K562 (cell line): Measurements from ENCODE around the gene OR10C1. TPM values are rescaled to one million over a fixed set of nuclear protein-coding genes. Genes with fewer than 3 reads are reported as not detected.

Experiments used
- ATAC-seq: fragments of 200-7000 bp; cut with Tn5 transposase; 3 replicates; pipeline ENCODE4 v1.9.1; 2020; ENCODE audit warnings: moderate library complexity
- Bru-seq: library from RNA; stranded (reverse); fragments of 400-500 nt; gene quantifications from one replicate; lab custom pipeline; 2021; lab: Mats Ljungman, UMichigan
- BruChase-seq, 2 experiments: library from RNA; stranded (reverse); fragments of 400-500 nt; gene quantifications; one replicate each; lab custom pipeline; 2021; lab: Mats Ljungman, UMichigan
- BruUV-seq: library from RNA; stranded (reverse); fragments of 400-500 nt; replicated peaks from 2 replicates; lab custom pipeline; 2021; lab: Mats Ljungman, UMichigan
- CTCF ChIA-PET: fragments of 300-600 bp; formaldehyde crosslinking; extraction: SDS; loops from one replicate; lab custom pipeline; 2021; ENCODE audit warnings: low intra/inter-chr PET ratio; lab: Yijun Ruan, JAX
- POLR2A ChIA-PET: fragments of 300-600, 350-650 bp; sonication (Branson Sonifier 250); formaldehyde crosslinking; extraction: SDS; loops from one replicate; lab custom pipeline; 2021; ENCODE audit warnings: antibody characterized with exemption, inconsistent platforms; lab: Yijun Ruan, JAX
- DNase-seq, 4 experiments: peaks; one replicate each; pipeline versions ENCODE4 v3.0.0 to v3.0.0-alpha.2; 2011 to 2018; ENCODE audit warnings: low spot score in 3 of 4, mixed read lengths in 3 of 4; ENCODE audit errors: extremely low read depth in 1 of 4
- FAIRE-seq: peaks from 2 replicates; lab custom pipeline; 2011; peaks lifted over from hg19 to GRCh38; lab: Jason Lieb, UNC
- H2AFZ ChIP-seq: 2 replicates; pipeline ENCODE4 v1.6.0; 2011; ENCODE audit warnings: low read depth, low read length, control low read depth, inconsistent platforms
- H3K27ac ChIP-seq: fragments of 200-600 bp; 3 replicates; pipeline ENCODE4 v1.8.0; 2011; ENCODE audit warnings: low read depth, mild to moderate bottlenecking, control low read depth, inconsistent platforms, low read length, moderate library complexity, mixed read lengths; ENCODE audit errors: extremely low read depth
- H3K27me3 ChIP-seq, 2 experiments: fragments of 300-600 bp in 1 of 2; 2 replicates in 1 of 2; 3 replicates in 1 of 2; pipeline versions ENCODE4 v1.6.0 to v1.8.0; 2011; ENCODE audit warnings: inconsistent platforms in 2 of 2, low read length in 2 of 2, mild to moderate bottlenecking in 1 of 2, mixed read lengths in 1 of 2, moderate library complexity in 1 of 2; ENCODE audit not compliant: control insufficient read depth in 2 of 2, insufficient read depth in 2 of 2
- H3K36me3 ChIP-seq: fragments of 300-600 bp; 3 replicates; pipeline ENCODE4 v1.8.0; 2011; ENCODE audit warnings: mild to moderate bottlenecking, low read length, inconsistent platforms; ENCODE audit not compliant: control insufficient read depth, insufficient read depth
- H3K4me1 ChIP-seq, 2 experiments: fragments of 200-600 bp in 1 of 2; replicated peaks in 1 of 2; 2 replicates in 1 of 2; 3 replicates in 1 of 2; pipeline versions ENCODE4 v1.5.1 to v1.8.0; 2011; ENCODE audit warnings: inconsistent platforms in 2 of 2, low read length in 2 of 2, mild to moderate bottlenecking in 1 of 2, mixed read lengths in 1 of 2, moderate library complexity in 1 of 2; ENCODE audit not compliant: control insufficient read depth in 2 of 2, insufficient read depth in 2 of 2
- H3K4me2 ChIP-seq: 2 replicates; pipeline ENCODE4 v1.6.1; 2011; ENCODE audit warnings: low read length, control low read depth, inconsistent platforms, mixed read lengths; ENCODE audit not compliant: insufficient read depth
- H3K4me3 ChIP-seq: fragments of 200-600 bp; sonication (generic), shearing (Covaris generic); 2 replicates; pipeline ENCODE4 v1.5.1; 2016; ENCODE audit warnings: control low read depth, inconsistent platforms
- H3K79me2 ChIP-seq: fragments of 200-600 bp; 3 replicates; pipeline ENCODE4 v1.8.0; 2011; ENCODE audit warnings: low read length, inconsistent platforms; ENCODE audit not compliant: control insufficient read depth, insufficient read depth
- H3K9ac ChIP-seq, 2 experiments: 2 replicates each; pipeline versions ENCODE4 v1.6.0 to v1.6.1; 2011; ENCODE audit warnings: low read depth in 2 of 2, low read length in 2 of 2, control low read depth in 1 of 2, inconsistent platforms in 1 of 2, mild to moderate bottlenecking in 1 of 2, mixed read lengths in 1 of 2; ENCODE audit not compliant: insufficient read depth in 1 of 2
- H3K9me1 ChIP-seq: one replicate; pipeline ENCODE4 v1.6.0; 2011; ENCODE audit warnings: inconsistent platforms, mild to moderate bottlenecking, low read length, moderate library complexity; ENCODE audit not compliant: control insufficient read depth, insufficient read depth
- H3K9me3 ChIP-seq: replicated peaks from 2 replicates; pipeline ENCODE4 v1.5.1; 2011; ENCODE audit warnings: low read depth, low read length, inconsistent platforms; ENCODE audit not compliant: control insufficient read depth, insufficient read depth
- H4K20me1 ChIP-seq: replicated peaks from 2 replicates; pipeline ENCODE4 v1.6.1; 2011; ENCODE audit warnings: low read length, inconsistent platforms, mixed read lengths; ENCODE audit not compliant: control insufficient read depth, insufficient read depth
- BRF1 ChIP-seq: IDR thresholded peaks from 3 replicates; pipeline ENCODE4 v1.6.1; 2011; ENCODE audit warnings: borderline replicate concordance, mild to moderate bottlenecking; ENCODE audit not compliant: insufficient read length; ENCODE audit errors: extremely low read depth
- CREBBP ChIP-seq: IDR thresholded peaks from one replicate; pipeline ENCODE4 v1.6.1; 2012; ENCODE audit warnings: low read depth, mild to moderate bottlenecking, control low read depth, inconsistent platforms, low read length
- HNRNPH1 ChIP-seq: fragments of 200-400 bp; formaldehyde crosslinking; optimal IDR thresholded peaks from 2 replicates; pipeline ENCODE3; 2017; ENCODE audit warnings: low read depth, mild to moderate bottlenecking, low read length, moderate library complexity
- KDM5B ChIP-seq: fragments of 200-600 bp; sonication (generic); IDR thresholded peaks from 2 replicates; pipeline ENCODE4 v1.6.1; 2012; ENCODE audit warnings: low read depth, mild to moderate bottlenecking, moderate library complexity, low read length, control low read depth, inconsistent platforms; ENCODE audit not compliant: insufficient replicate concordance
- KLF10 ChIP-seq: fragments of 250-450 bp; sonication (Bioruptor Pico); IDR thresholded peaks from 2 replicates; pipeline ENCODE4 v1.6.1; 2021; ENCODE audit warnings: matching md5 sums
- KLF13 ChIP-seq: fragments of 450-650 bp; IDR thresholded peaks from 2 replicates; pipeline ENCODE4 v1.6.1; 2016; ENCODE audit warnings: missing genetic modification characterization, low read depth, mild to moderate bottlenecking, missing compliant biosample characterization, moderate library complexity, borderline replicate concordance
- MYC ChIP-seq, 2 experiments: fragments of 250-450 bp in 1 of 2; sonication (Bioruptor Pico) in 1 of 2; IDR thresholded peaks; 2 replicates each; pipeline versions ENCODE4 v1.5.1 to v1.6.1; 2012 to 2021; ENCODE audit warnings: low read depth in 2 of 2, borderline replicate concordance in 1 of 2, improper control_type of control experiment in 1 of 2, low read length in 1 of 2, mild to moderate bottlenecking in 1 of 2, moderate library complexity in 1 of 2
- ZNF165 ChIP-seq: fragments of 250-450 bp; sonication (Bioruptor Pico); IDR thresholded peaks from 2 replicates; pipeline ENCODE4 v1.4.0; 2020; ENCODE audit warnings: borderline replicate concordance
- in situ Hi-C: fragments of 300-500 bp; cut with MboI; formaldehyde crosslinking; loops from 4 replicates; pipeline ENCODE4 v1.15.0; 2018; ENCODE audit warnings: inconsistent platforms, mixed read lengths
- intact Hi-C: fragments of 100-400 bp; cut with micrococcal nuclease; formaldehyde crosslinking; loops from 2 replicates; pipeline ENCODE4 v1.14.2; 2022
- long read RNA-seq, 3 experiments: library from polyadenylated mRNA in 2 of 3; library from RNA in 1 of 3; unstranded in 2 of 3; stranded (forward) in 1 of 3; transcript quantifications; one replicate each; pipeline ENCODE4 v2.0.0, GENCODE V29; 2019 to 2022
- polyA minus RNA-seq, 3 experiments: library from RNA; depleted of rRNA, polyadenylated mRNA; stranded (reverse); fragments of >200 nt; gene quantifications; 2 replicates each; pipeline ENCODE4 v1.2.3, GENCODE V29; 2011
- polyA plus RNA-seq, 8 experiments: library from polyadenylated mRNA; depleted of rRNA in 4 of 8; stranded (reverse) in 5 of 8; unstranded in 3 of 8; fragments of >200 nt; fragmentation: Nextera tagmentation in 2 of 8; fragmentation: Illumina TruSeq in 1 of 8; extraction: Ambion mirVana in 2 of 8; extraction: Trizol in 1 of 8; gene quantifications; 2 replicates each; pipeline versions ENCODE4 v1.2.1 to v1.2.3, GENCODE V29; 2011 to 2014; ENCODE audit warnings: inconsistent platforms in 1 of 8, missing spikeins in 1 of 8
- total RNA-seq, 7 experiments: library from RNA; depleted of rRNA in 6 of 7; stranded (reverse); fragments of >200 nt in 6 of 7; fragmentation: Illumina TruSeq in 2 of 7; extraction: Trizol in 2 of 7; gene quantifications; 2 replicates each; pipeline versions ENCODE4 v1.2.1 to v1.2.3, GENCODE V29; 2011 to 2021; ENCODE audit warnings: low replicate concordance in 1 of 7
- TF ChIP-seq, protein P1 (sequence below): fragments of 450-650 bp; IDR thresholded peaks from 2 replicates; pipeline ENCODE4 v1.6.1; 2016; ENCODE audit warnings: mild to moderate bottlenecking
- TF ChIP-seq, protein P2 (sequence below), 2 experiments: IDR thresholded peaks; 2 replicates each; pipeline ENCODE4 v1.6.1; 2011; ENCODE audit warnings: borderline replicate concordance in 1 of 2, control low read depth in 1 of 2, low read depth in 1 of 2, low read length in 1 of 2, mild to moderate bottlenecking in 1 of 2, mixed read lengths in 1 of 2, moderate library complexity in 1 of 2; ENCODE audit not compliant: insufficient read depth in 1 of 2, insufficient read length in 1 of 2, poor library complexity in 1 of 2, severe bottlenecking in 1 of 2; ENCODE audit errors: extremely low read depth in 1 of 2
- TF ChIP-seq, protein P3 (sequence below): fragments of 250-450 bp; sonication (Bioruptor Pico); IDR thresholded peaks from 2 replicates; pipeline ENCODE4 v1.8.0; 2022; ENCODE audit warnings: moderate library complexity, mild to moderate bottlenecking, inconsistent platforms

Gene OR10C1, protein sequence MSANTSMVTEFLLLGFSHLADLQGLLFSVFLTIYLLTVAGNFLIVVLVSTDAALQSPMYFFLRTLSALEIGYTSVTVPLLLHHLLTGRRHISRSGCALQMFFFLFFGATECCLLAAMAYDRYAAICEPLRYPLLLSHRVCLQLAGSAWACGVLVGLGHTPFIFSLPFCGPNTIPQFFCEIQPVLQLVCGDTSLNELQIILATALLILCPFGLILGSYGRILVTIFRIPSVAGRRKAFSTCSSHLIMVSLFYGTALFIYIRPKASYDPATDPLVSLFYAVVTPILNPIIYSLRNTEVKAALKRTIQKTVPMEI
- total RNA-seq (2011; cell fraction: chromatin; rRNA removed; ENCODE audit: low replicate concordance) = not detected in 2 replicates
- not detected in 2 replicates for total RNA-seq (2011; cell fraction: nucleolus; rRNA removed)
- not detected in 2 replicates for total RNA-seq (2011; cell fraction: nucleoplasm; rRNA removed)
- total RNA-seq (2014; rRNA removed) (not detected in 2 replicates), total RNA-seq (2014; rRNA removed; fragmentation: Illumina TruSeq; extraction: Trizol) (not detected in 2 replicates), total RNA-seq (2015; rRNA removed; fragmentation: Illumina TruSeq; extraction: Trizol) (not detected in 2 replicates), total RNA-seq (2021) (not detected in 2 replicates), polyA plus RNA-seq (2011; rRNA removed) (not detected in 2 replicates), polyA plus RNA-seq (2014; fragmentation: Illumina TruSeq; extraction: Trizol) (not detected in 2 replicates), polyA plus RNA-seq (2014; fragmentation: Nextera tagmentation; extraction: Ambion mirVana) (not detected), polyA plus RNA-seq (2014; rRNA removed) (not detected in 2 replicates), polyA minus RNA-seq (2011; rRNA and poly(A)+ RNA removed) (0.28 TPM in 1 of 2 replicates, not detected in the other), Bru-seq, nascent RNA (not detected), BruChase-seq, experiment 1, labeled RNA remaining after a 2-hour chase (not detected), BruChase-seq, experiment 2, labeled RNA remaining after a 6-hour chase (not detected)
- not detected in 2 replicates for polyA plus RNA-seq (2011; cell fraction: cytosol; rRNA removed)
- not detected in 2 replicates for polyA plus RNA-seq (2011; cell fraction: nucleus; rRNA removed)
- polyA plus RNA-seq (2012) = not detected in 2 replicates
- polyA minus RNA-seq (2011; cell fraction: cytosol; rRNA and poly(A)+ RNA removed) = not detected in 2 replicates
- not detected in 2 replicates for polyA minus RNA-seq (2011; cell fraction: nucleus; rRNA and poly(A)+ RNA removed)
- long read RNA-seq, experiment 1 = 0 reads
- long read RNA-seq, experiment 2 = 0 reads
- long read RNA-seq, experiment 3 = 0 reads

DNA sequence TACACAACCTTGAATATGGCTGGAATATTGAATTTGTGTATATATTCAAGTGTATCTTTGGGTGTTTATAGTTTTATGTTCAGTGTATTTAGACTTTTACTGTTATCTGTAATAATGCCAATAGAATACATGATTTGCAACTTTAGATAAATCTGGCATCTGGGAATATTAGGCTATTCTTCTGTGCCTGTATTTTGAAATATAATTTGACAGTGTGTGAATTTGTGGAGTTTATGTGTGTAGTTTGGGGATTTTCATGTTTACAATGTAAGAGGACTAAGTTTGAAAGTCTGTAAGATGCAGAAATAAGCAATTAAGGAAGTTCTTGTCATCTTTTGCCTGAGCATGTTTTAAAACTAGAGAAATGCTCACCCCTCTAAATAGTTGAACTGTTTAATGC is at the start of gene OR10C1:
TSS of gene OR10C1 (plus strand) at position 301 of the 400 bp plus-strand sequence. CDS start 710 bp downstream, outside the sequence.
- no peak within 1 kb of the TSS for H3K9ac ChIP-seq
- H3K9me3 ChIP-seq = no peaks in the 10 kb centered on the region
- CTCF ChIA-PET = no interaction called here
- peaks cover 0 to 11% of the 10 kb centered on the region in 2 experiments; a peak in 3 of 5 replicates for H3K27me3 ChIP-seq
- intact Hi-C loops = loop anchor here (5.0 kb wide), 2 partner anchors 78 to 213 kb away; no protein-coding TSS in a partner anchor
- no peaks in the 10 kb centered on the region for H3K79me2 ChIP-seq
- H3K27ac ChIP-seq = no peak within 1 kb of the TSS
- H3K4me2 ChIP-seq = no peak within 1 kb of the TSS
- no peaks in the 10 kb centered on the region for H3K9me1 ChIP-seq
- no peaks in the 10 kb centered on the region for H3K36me3 ChIP-seq
- POLR2A ChIA-PET = no interaction called here
- in situ Hi-C loops = no loop called here
- ATAC-seq (no peak), DNase-seq (no peak), FAIRE-seq (no peak)
- no TSS peak for BruUV-seq
- H3K4me1 ChIP-seq = 0 out of 5 replicates have a peak, but pooled peaks cover 0 to 3% of the 10 kb centered on the region in 2 experiments
- H3K4me3 ChIP-seq = no peak within 1 kb of the TSS
- no peak within 1 kb of the TSS for H2AFZ ChIP-seq
- no peaks in the 10 kb centered on the region for H4K20me1 ChIP-seq
- TF ChIP-seq ZNF165 (no peak), KLF13 (tag) (no peak), MYC (IDR thresholded peaks at IDR 0.05; ENCODE audit: low read depth, low read length) (no peak), MYC (CRISPR knock-in tag; IDR thresholded peaks at IDR 0.05; ENCODE audit: borderline replicate concordance, low read depth) (no peak), HNRNPH1 (no peak), CREBBP (no peak), KDM5B (no peak), BRF1 (no peak), KLF10 (CRISPR knock-in tag) (no peak)
- TF ChIP-seq, protein P1, sequence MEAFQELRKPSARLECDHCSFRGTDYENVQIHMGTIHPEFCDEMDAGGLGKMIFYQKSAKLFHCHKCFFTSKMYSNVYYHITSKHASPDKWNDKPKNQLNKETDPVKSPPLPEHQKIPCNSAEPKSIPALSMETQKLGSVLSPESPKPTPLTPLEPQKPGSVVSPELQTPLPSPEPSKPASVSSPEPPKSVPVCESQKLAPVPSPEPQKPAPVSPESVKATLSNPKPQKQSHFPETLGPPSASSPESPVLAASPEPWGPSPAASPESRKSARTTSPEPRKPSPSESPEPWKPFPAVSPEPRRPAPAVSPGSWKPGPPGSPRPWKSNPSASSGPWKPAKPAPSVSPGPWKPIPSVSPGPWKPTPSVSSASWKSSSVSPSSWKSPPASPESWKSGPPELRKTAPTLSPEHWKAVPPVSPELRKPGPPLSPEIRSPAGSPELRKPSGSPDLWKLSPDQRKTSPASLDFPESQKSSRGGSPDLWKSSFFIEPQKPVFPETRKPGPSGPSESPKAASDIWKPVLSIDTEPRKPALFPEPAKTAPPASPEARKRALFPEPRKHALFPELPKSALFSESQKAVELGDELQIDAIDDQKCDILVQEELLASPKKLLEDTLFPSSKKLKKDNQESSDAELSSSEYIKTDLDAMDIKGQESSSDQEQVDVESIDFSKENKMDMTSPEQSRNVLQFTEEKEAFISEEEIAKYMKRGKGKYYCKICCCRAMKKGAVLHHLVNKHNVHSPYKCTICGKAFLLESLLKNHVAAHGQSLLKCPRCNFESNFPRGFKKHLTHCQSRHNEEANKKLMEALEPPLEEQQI = no peak
- TF ChIP-seq, protein P2, sequence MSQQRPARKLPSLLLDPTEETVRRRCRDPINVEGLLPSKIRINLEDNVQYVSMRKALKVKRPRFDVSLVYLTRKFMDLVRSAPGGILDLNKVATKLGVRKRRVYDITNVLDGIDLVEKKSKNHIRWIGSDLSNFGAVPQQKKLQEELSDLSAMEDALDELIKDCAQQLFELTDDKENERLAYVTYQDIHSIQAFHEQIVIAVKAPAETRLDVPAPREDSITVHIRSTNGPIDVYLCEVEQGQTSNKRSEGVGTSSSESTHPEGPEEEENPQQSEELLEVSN (IDR thresholded peaks at IDR 0.05; ENCODE audit: borderline replicate concordance in 1 of 2, extremely low read depth in 1 of 2, insufficient read depth in 1 of 2, insufficient read length in 1 of 2, low read depth in 1 of 2, low read length in 1 of 2, poor library complexity in 1 of 2, severe bottlenecking in 1 of 2) = no peak
- TF ChIP-seq, protein P3, sequence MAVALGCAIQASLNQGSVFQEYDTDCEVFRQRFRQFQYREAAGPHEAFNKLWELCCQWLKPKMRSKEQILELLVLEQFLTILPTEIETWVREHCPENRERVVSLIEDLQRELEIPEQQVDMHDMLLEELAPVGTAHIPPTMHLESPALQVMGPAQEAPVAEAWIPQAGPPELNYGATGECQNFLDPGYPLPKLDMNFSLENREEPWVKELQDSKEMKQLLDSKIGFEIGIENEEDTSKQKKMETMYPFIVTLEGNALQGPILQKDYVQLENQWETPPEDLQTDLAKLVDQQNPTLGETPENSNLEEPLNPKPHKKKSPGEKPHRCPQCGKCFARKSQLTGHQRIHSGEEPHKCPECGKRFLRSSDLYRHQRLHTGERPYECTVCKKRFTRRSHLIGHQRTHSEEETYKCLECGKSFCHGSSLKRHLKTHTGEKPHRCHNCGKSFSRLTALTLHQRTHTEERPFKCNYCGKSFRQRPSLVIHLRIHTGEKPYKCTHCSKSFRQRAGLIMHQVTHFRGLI (CRISPR knock-in tag) = no peak
